ENCODE data around the gene CMBL.
"Not testable (repeated sequence)": the region's sequence is repeated elsewhere in the genome, so short reads cannot be mapped to it uniquely, and the experiment has no call there.

Gene CMBL

DNA sequence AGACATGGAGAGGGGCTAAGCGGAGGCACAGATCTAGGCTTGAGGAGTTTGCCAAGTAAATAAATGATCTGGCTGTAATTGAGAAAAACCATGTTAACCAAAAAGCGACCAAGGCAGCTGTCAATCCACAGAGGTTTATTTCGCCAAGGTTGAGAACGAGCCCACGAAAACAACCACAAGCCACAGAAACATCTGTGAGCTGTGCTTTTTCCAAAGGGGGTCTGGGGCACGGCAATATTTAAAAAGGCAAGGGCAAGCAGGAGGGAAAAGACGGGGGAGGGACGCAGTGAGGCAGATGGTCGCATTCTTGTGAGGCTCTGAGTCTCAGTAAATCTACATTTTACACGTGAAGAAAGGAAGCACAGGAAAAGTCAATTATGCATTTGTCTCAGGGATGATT is 32.2 kb downstream of the CMBL start:
- H3K4me3 ChIP-seq (ENCODE audit: low read depth, low read length): no peak overlapping the region
- no peak for DNase-seq (ENCODE audit: low read depth)
- TF ChIP-seq, protein P1, sequence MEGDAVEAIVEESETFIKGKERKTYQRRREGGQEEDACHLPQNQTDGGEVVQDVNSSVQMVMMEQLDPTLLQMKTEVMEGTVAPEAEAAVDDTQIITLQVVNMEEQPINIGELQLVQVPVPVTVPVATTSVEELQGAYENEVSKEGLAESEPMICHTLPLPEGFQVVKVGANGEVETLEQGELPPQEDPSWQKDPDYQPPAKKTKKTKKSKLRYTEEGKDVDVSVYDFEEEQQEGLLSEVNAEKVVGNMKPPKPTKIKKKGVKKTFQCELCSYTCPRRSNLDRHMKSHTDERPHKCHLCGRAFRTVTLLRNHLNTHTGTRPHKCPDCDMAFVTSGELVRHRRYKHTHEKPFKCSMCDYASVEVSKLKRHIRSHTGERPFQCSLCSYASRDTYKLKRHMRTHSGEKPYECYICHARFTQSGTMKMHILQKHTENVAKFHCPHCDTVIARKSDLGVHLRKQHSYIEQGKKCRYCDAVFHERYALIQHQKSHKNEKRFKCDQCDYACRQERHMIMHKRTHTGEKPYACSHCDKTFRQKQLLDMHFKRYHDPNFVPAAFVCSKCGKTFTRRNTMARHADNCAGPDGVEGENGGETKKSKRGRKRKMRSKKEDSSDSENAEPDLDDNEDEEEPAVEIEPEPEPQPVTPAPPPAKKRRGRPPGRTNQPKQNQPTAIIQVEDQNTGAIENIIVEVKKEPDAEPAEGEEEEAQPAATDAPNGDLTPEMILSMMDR (IDR thresholded peaks at IDR 0.05; ENCODE audit: insufficient read depth, low read depth, low read length, missing control alignments): no peak

DNA sequence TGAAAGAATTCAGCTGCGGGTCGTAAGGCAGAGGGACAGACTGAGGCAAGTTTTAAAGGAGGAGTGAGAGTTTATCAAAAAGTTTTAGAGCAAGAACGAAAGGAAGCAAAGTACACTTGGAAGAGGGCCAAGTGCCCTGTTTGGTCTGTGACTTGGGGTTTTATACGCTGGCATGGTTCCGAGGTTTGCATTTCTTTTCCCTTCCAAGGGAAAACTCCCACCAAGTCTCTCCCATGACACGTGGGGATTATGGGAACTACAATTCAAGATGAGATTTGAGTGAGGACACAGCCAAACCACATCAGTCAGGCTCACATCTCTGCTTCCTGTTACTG is 34.9 kb downstream of the CMBL start:
- H3K4me3 ChIP-seq (ENCODE audit: low read depth, low read length); DNase-seq (ENCODE audit: low read depth): not testable (repeated sequence)

DNA sequence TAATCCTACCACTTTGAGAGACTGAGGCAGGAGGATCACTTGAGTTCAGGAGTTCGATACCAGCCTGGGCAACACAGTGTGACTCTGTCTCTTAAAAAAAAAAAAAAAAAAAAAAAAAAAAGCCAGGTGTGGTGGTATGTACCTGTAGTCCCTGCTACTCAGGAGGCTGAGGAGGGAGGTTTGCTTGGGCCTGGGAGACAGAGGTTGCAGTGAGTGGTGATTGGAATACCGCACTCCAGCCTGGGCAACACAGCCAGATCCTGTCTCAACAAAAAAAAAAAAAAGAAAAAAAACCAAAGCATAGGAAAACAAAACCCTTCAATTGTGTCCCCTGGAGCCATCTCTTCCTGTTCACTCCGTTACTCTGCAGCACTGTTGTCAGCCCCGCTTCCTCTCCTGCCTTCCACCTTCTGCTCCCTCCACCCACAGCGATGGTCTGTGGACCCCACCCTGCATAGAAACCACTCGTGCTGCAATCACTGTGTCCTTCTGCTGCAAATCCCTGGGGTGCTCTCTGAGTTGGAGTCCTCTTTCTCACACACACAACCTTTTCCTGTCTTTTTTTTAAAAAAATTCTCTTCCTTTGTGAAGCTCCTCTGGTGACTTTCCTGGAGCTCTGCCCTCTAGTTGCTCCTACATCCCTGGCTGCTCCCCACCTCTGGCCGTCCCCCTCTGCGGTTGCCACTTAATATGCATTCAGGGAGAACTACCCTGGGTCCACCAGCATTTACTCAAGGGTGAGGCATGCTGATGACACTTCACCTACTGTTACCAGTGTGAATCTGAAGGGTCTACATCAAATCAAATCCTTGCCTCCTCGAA is 35.4 kb downstream of the CMBL start:
- no peak for DNase-seq (ENCODE audit: low read depth)
- TF ChIP-seq, protein P1 (IDR thresholded peaks at IDR 0.05; ENCODE audit: insufficient read depth, low read depth, low read length, missing control alignments): no peak
- H3K4me3 ChIP-seq (ENCODE audit: low read depth, low read length): no peak overlapping the region

DNA sequence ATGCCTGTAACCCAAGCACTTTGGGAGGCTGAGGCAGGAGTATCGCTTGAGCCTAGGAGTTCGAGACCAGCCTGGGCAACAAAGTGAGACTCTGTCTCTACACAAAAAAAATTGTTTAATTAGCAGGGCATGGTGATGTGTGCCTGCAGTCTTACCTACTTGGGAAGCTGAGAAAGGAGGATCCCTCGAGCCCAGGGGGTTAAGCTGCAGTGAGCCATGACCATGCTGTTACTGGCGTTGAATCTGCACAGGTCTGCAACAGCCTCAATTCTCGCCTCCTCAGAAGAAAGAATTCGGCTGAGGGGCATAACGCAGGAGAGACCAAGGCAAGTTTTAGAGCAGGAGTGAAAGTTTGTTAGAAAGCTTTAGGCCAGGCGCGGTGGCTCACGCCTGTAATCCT is 39.6 kb downstream of the CMBL start:
- TF ChIP-seq, protein P1 (IDR thresholded peaks at IDR 0.05; ENCODE audit: insufficient read depth, low read depth, low read length, missing control alignments): no peak
- H3K4me3 ChIP-seq (ENCODE audit: low read depth, low read length): no peak overlapping the region
- no peak for DNase-seq (ENCODE audit: low read depth)

DNA sequence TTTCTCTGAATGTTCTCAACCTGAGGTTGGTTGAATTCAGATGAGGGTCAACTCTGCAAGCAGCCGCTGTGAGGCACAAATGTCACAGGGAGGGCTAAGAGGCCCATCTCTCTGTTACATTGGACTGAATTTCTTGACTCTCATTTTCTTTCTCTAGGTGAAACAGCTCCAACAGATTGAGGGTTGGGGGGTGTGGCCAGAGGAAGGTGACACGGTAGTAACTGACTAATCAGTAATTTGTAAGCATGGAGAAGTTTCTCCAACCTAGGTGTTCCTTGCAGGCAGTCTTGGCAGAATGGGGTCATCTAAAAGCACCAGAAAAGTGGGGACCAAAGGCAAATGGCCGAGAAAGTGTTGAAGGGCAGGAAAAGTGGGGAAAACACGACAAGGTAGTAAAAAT is 40.9 kb downstream of the CMBL start:
- H3K4me3 ChIP-seq (ENCODE audit: low read depth, low read length): no peak overlapping the region
- TF ChIP-seq, protein P1 (IDR thresholded peaks at IDR 0.05; ENCODE audit: insufficient read depth, low read depth, low read length, missing control alignments): no peak
- DNase-seq (ENCODE audit: low read depth): no peak

DNA sequence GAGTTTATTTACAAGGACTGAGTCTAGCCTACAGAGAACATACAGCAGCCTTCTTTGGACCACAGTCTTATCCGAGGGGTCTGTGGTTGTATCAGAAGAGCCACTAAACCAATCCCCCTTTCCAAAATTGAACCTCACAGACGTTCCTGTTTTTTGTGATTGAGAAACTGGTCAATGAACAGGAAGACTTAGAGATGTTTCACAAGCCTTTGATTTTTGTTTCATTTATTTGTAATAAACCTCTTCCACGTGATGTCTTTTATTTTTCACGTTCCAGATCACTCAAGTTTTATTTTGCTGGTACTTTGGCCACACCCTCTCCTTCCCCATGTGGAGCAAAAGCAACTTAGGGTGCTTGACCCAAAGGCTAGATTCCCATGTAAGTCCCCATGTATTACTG is 41.6 kb downstream of the CMBL start:
- DNase-seq (ENCODE audit: low read depth): no peak
- no peak overlapping the region for H3K4me3 ChIP-seq (ENCODE audit: low read depth, low read length)
- TF ChIP-seq, protein P1 (IDR thresholded peaks at IDR 0.05; ENCODE audit: insufficient read depth, low read depth, low read length, missing control alignments): no peak

DNA sequence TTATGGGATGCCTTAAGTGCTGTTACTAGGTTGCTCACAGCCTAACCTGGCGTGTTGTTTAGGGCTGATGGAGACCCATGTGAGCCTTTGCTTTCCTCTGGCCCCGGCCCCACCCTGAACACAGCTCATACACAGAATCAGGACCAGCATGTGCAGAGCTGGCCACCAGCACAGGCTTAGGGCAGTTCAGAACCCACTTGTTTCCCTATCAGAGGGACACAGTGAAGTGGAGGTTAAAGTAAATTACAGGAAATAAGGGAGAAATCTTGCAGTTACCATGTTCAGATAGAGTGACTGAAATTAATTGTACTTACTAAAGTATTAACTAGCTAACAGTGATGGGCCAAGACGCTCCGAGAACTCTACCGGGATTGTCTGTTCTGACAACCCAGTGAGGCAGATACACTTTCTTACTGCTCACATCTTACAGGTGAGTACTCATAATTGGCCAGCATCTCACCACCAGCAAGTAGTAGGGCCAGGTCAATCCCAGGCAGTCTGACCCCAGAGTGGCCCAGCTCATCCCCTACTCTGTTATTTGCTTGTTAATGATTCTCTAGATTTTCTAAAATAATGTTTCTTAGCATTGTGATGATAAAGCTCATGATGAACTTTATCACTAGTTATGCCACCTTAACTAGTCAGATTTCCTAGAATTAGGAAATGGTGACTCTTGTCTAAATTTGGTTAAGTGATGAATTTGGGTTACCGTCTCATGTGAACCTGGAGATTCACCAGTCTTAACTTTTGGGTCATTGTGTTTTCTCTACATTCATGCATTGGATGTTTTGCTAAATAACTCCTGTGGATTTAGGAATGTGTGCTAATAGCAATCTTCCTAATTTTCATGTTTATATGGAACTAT is 42.2 kb downstream of the CMBL start:
- H3K4me3 ChIP-seq (ENCODE audit: low read depth, low read length): no peak overlapping the region
- TF ChIP-seq, protein P1 (IDR thresholded peaks at IDR 0.05; ENCODE audit: insufficient read depth, low read depth, low read length, missing control alignments): no peak
- no peak for DNase-seq (ENCODE audit: low read depth)
